ENCODE data around the gene COMTD1. TPM values are rescaled to one million over a fixed set of nuclear protein-coding genes. Genes with fewer than 3 reads are reported as not detected.

COMTD1 gene
- total RNA-seq, 1 experiment from 2014 or later = 30.1 TPM

GRCh38 chr10:75245354-75246250, 9.8 kb upstream of the COMTD1 start:
- no peak for DNase-seq (ENCODE audit: low read depth)

- DNase-seq (ENCODE audit: low read depth) = no peak
Observed at GRCh38 chr10:75244487-75245353, 9.0 kb upstream of the COMTD1 start.

GRCh38 chr10:75243426-75243825, 7.7 kb upstream of the COMTD1 start:
- no peak for DNase-seq (ENCODE audit: low read depth)

GRCh38 chr10:75240329-75241076, 4.7 kb upstream of the COMTD1 start:
- DNase-seq (ENCODE audit: low read depth) = no peak

- DNase-seq (ENCODE audit: low read depth) = no peak
Observed at GRCh38 chr10:75239096-75239790, 3.5 kb upstream of the COMTD1 start.

- DNase-seq (ENCODE audit: low read depth) = no peak
Observed at GRCh38 chr10:75238182-75239095, 2.7 kb upstream of the COMTD1 start.

GRCh38 chr10:75236178-75236825, 545 bp upstream of the COMTD1 start:
- DNase-seq (ENCODE audit: low read depth) = no peak

- no peak for DNase-seq (ENCODE audit: low read depth)
Observed at GRCh38 chr10:75234683-75235374, 928 bp downstream of the COMTD1 start.

GRCh38 chr10:75234017-75234682, 1.6 kb downstream of the COMTD1 start:
- peak; percentile 41 for DNase-seq (ENCODE audit: low read depth)

GRCh38 chr10:75233444-75234016, 2.2 kb downstream of the COMTD1 start:
- no peak for DNase-seq (ENCODE audit: low read depth)

GRCh38 chr10:75231672-75232581, 3.8 kb downstream of the COMTD1 start:
- no peak for DNase-seq (ENCODE audit: low read depth)

- DNase-seq (ENCODE audit: low read depth) = peak; percentile 80
Observed at GRCh38 chr10:75230600-75231038, 5.1 kb downstream of the COMTD1 start.

- no peak for DNase-seq (ENCODE audit: low read depth)
Observed at GRCh38 chr10:75229971-75230370, 5.8 kb downstream of the COMTD1 start.

GRCh38 chr10:75228834-75229233, 6.9 kb downstream of the COMTD1 start:
- DNase-seq (ENCODE audit: low read depth) = no peak

GRCh38 chr10:75228278-75228677, 7.5 kb downstream of the COMTD1 start:
- no peak for DNase-seq (ENCODE audit: low read depth)

- no peak for DNase-seq (ENCODE audit: low read depth)
Observed at GRCh38 chr10:75226656-75227055, 9.1 kb downstream of the COMTD1 start.

- no peak for DNase-seq (ENCODE audit: low read depth)
Observed at GRCh38 chr10:75226095-75226494, 9.7 kb downstream of the COMTD1 start.

All from HT1080 (cell line).